Upper lobe of right lung (tissue), 1 donor: ENCODE data around the gene TFCP2. TPM values are rescaled to one million over a fixed set of nuclear protein-coding genes. Genes with fewer than 3 reads are reported as not detected.

Experiments
- ATAC-seq: fragments of 200-7000 bp; cut with Tn5 transposase; one replicate; pipeline ENCODE4 v1.9.1; 2020; ENCODE audit warnings: mild to moderate bottlenecking, moderate library complexity
- DNase-seq: peaks from one replicate; pipeline ENCODE4 v3.0.0-alpha.2; 2020
- H3K27ac ChIP-seq: fragments of 200-600 bp; one replicate; pipeline ENCODE4 v1.8.0; 2022
- H3K27me3 ChIP-seq: fragments of 200-600 bp; one replicate; pipeline ENCODE4 v1.8.0; 2022; ENCODE audit warnings: mild to moderate bottlenecking
- H3K36me3 ChIP-seq: fragments of 200-600 bp; one replicate; pipeline ENCODE4 v1.8.0; 2022
- H3K4me1 ChIP-seq: fragments of 200-600 bp; one replicate; pipeline ENCODE4 v1.8.0; 2022
- H3K4me3 ChIP-seq: fragments of 200-600 bp; one replicate; pipeline ENCODE4 v1.8.0; 2022; ENCODE audit warnings: mild to moderate bottlenecking
- H3K9me3 ChIP-seq: fragments of 200-600 bp; one replicate; pipeline ENCODE4 v1.8.0; 2022
- CTCF ChIP-seq: fragments of 200-600 bp; IDR thresholded peaks from one replicate; pipeline ENCODE4 v1.8.0; 2022; ENCODE audit warnings: antibody characterized with exemption
- intact Hi-C: fragments of 100-400 bp; cut with DNase I; formaldehyde crosslinking; loops from one replicate; pipeline ENCODE4 v1.11.0; 2022
- total RNA-seq: library from RNA; stranded (reverse); fragmentation: NEBNext Ultra II Directional; extraction: Animal tissue kit (Norgen Biotek cat#: 25700); gene quantifications from one replicate; pipeline ENCODE4 v1.2.1, GENCODE V29; 2021
- donor health status: DM: no; HTN: yes; CAD: no; lungs with severe emphysema.

Gene TFCP2
- total RNA-seq, 1 donor from 2014 or later = 25.0 TPM

- no peaks in the 10 kb centered on the region for H3K4me1 ChIP-seq
- peaks cover 16% of the 10 kb centered on the region for H3K36me3 ChIP-seq
- H3K27me3 ChIP-seq = no peaks in the 10 kb centered on the region
- DNase-seq (no peak), ATAC-seq (no peak)
- no peak overlapping the region for H3K27ac ChIP-seq
- no peak for TF ChIP-seq CTCF
- H3K9me3 ChIP-seq = no peaks in the 10 kb centered on the region
- intact Hi-C loops = no loop called here
- H3K4me3 ChIP-seq = no peak overlapping the region
Measured at GRCh38 chr12:51187370-51187987, 14.5 kb upstream of the TFCP2 start.

- Histone ChIP-seq H3K36me3 (peaks cover 16% of the 10 kb centered on the region), H3K27me3 (no peaks in the 10 kb centered on the region), H3K9me3 (no peaks in the 10 kb centered on the region), H3K4me1 (no peaks in the 10 kb centered on the region), H3K4me3 (no peak overlapping the region), H3K27ac (no peak overlapping the region)
- DNase-seq = no peak
- ATAC-seq = no peak
- intact Hi-C loops = no loop called here
- no peak for TF ChIP-seq CTCF
Measured at GRCh38 chr12:51186465-51187085, 13.6 kb upstream of the TFCP2 start.

- H3K27me3 ChIP-seq = no peaks in the 10 kb centered on the region
- no peak for DNase-seq
- H3K4me1 ChIP-seq = no peaks in the 10 kb centered on the region
- TF ChIP-seq CTCF = no peak
- H3K4me3 ChIP-seq = no peak overlapping the region
- H3K9me3 ChIP-seq = no peaks in the 10 kb centered on the region
- ATAC-seq = no peak
- no peak overlapping the region for H3K27ac ChIP-seq
- intact Hi-C loops = no loop called here
- H3K36me3 ChIP-seq = peaks cover 10% of the 10 kb centered on the region
Measured at GRCh38 chr12:51185171-51185717, 12.3 kb upstream of the TFCP2 start.

- DNase-seq (no peak), ATAC-seq (no peak)
- intact Hi-C loops = no loop called here
- H3K36me3 ChIP-seq = no peaks in the 10 kb centered on the region
- no peak for TF ChIP-seq CTCF
- H3K4me3 ChIP-seq = no peak overlapping the region
- H3K9me3 ChIP-seq = no peaks in the 10 kb centered on the region
- H3K27me3 ChIP-seq = no peaks in the 10 kb centered on the region
- H3K4me1 ChIP-seq = no peaks in the 10 kb centered on the region
- H3K27ac ChIP-seq = no peak overlapping the region
Measured at GRCh38 chr12:51183816-51184215, 10.9 kb upstream of the TFCP2 start.

GRCh38 chr12:51183349-51183748 is 10.4 kb upstream of the TFCP2 start:
- ATAC-seq = no peak
- no peak for DNase-seq
- Histone ChIP-seq H3K9me3 (no peaks in the 10 kb centered on the region), H3K4me3 (no peak overlapping the region), H3K27me3 (no peaks in the 10 kb centered on the region), H3K27ac (no peak overlapping the region), H3K4me1 (no peaks in the 10 kb centered on the region), H3K36me3 (no peaks in the 10 kb centered on the region)
- no peak for TF ChIP-seq CTCF
- intact Hi-C loops = no loop called here
